Chondrocyte (in vitro differentiated cells): ENCODE data around the gene UBAP2L. TPM values are rescaled to one million over a fixed set of nuclear protein-coding genes. Genes with fewer than 3 reads are reported as not detected.

ENCODE experiments used
- DNase-seq: peaks from one replicate; pipeline ENCODE4 v3.0.0; 2021; ENCODE audit warnings: mixed read lengths, low spot score
- H3K27ac Mint-ChIP-seq: one replicate; pipeline ENCODE4 v1.8.0; 2021; ENCODE audit warnings: mild to moderate bottlenecking, moderate library complexity, mixed read lengths; ENCODE audit not compliant: unreplicated experiment
- H3K27me3 Mint-ChIP-seq: 2 replicates; pipeline ENCODE4 v1.8.0; 2021; ENCODE audit warnings: low read depth, mixed read lengths
- H3K36me3 Mint-ChIP-seq: 2 replicates; pipeline ENCODE4 v1.8.0; 2021; ENCODE audit warnings: low read depth, mixed read lengths
- H3K4me1 Mint-ChIP-seq: 2 replicates; pipeline ENCODE4 v1.8.0; 2021; ENCODE audit warnings: low read depth, mild to moderate bottlenecking, mixed read lengths
- H3K4me3 Mint-ChIP-seq: one replicate; pipeline ENCODE4 v1.8.0; 2021; ENCODE audit warnings: mild to moderate bottlenecking, moderate library complexity, mixed read lengths; ENCODE audit not compliant: unreplicated experiment
- H3K9me3 Mint-ChIP-seq: 2 replicates; pipeline ENCODE4 v1.8.0; 2021; ENCODE audit warnings: low read depth, mixed read lengths
- total RNA-seq: library from RNA; stranded (reverse); gene quantifications from 3 replicates; pipeline ENCODE4 v1.2.1, GENCODE V29; 2021
- TF ChIP-seq, protein P1 (sequence below): fragments of 200-600 bp; sonication (generic); IDR thresholded peaks from 2 replicates; pipeline ENCODE4 v1.5.0; 2021; ENCODE audit warnings: antibody characterized with exemption, mild to moderate bottlenecking, moderate library complexity

The UBAP2L gene
- total RNA-seq, 1 donor from 2014 or later: 186 TPM

- Mint-ChIP-seq H3K27ac (peak overlapping the region; percentile 98), H3K9me3 (no peaks in the 10 kb centered on the region), H3K36me3 (peaks cover 2% of the 10 kb centered on the region), H3K4me1 (peaks cover 51% of the 10 kb centered on the region), H3K4me3 (peak overlapping the region; percentile 100), H3K27me3 (no peaks in the 10 kb centered on the region)
- DNase-seq: no peak
- TF ChIP-seq, protein P1, sequence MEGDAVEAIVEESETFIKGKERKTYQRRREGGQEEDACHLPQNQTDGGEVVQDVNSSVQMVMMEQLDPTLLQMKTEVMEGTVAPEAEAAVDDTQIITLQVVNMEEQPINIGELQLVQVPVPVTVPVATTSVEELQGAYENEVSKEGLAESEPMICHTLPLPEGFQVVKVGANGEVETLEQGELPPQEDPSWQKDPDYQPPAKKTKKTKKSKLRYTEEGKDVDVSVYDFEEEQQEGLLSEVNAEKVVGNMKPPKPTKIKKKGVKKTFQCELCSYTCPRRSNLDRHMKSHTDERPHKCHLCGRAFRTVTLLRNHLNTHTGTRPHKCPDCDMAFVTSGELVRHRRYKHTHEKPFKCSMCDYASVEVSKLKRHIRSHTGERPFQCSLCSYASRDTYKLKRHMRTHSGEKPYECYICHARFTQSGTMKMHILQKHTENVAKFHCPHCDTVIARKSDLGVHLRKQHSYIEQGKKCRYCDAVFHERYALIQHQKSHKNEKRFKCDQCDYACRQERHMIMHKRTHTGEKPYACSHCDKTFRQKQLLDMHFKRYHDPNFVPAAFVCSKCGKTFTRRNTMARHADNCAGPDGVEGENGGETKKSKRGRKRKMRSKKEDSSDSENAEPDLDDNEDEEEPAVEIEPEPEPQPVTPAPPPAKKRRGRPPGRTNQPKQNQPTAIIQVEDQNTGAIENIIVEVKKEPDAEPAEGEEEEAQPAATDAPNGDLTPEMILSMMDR: peak; percentile 10
Observed at GRCh38 chr1:154182344-154183045, 38.3 kb upstream of the UBAP2L start.

DNA sequence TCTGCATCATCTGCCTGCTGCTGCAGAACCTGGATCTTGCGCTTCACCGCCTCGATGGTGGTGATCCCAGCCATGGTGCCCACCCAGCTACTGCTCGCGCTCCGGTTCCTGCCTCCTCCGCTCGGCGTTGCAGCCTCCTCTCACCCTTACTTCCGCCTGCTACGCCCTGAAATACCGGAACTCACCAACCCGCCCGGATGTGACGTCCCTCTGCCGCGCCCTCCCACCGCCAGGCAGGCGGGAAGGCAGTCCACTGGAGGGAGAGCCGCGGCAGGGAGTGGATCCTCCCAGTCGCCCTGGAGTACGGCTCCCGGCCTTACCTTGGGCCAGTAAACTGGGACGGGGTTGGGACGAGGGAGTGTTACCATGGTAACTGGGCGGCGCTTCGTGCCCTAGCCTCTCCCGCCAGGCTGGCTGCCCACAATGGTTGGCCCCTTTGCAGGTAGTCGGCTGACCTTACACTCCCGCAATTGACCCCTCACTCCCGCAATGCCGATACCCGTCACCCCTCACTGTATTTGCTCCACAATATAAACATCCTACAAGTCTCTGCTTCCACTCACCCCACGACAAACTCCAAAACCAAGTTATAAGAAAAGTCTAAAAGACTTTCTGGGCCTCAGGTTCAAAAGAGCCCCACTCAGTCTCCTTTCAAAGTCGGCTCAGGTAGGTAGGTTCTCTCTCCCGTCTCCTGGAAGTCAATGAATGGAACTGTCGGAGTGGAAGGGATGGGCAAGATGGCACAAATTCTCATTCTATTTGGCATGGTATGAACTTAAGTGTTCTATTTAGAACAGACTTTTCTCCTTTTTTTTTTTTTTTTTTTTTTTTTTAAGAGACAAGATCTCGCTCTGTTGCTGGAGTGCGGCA lies 37.5 kb upstream of the UBAP2L start:
- H3K4me1 Mint-ChIP-seq: peaks cover 43% of the 10 kb centered on the region
- peak overlapping the region; percentile 98 for H3K27ac Mint-ChIP-seq

DNA sequence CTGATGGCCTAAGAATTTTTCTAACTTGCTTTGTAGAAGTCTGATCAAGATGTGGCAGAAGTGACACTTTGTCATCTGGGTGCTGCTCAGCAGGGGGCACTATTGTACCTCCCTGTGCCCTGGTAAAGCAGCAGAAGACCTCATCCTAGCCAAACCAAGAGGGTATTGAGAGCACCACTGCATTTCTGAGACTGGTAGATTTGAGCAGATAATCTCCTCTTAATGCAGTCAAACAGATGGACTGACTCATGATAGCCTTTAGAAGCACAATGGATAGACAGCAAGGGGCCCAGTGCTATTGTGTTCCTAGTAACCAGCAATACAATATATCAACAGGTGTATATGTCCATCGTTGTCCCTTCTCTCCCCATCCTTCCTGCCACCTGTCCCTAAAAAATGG lies 34.6 kb upstream of the UBAP2L start:
- TF ChIP-seq, protein P1: peak; percentile 58
- no peak for DNase-seq
- no peaks in the 10 kb centered on the region for H3K9me3 Mint-ChIP-seq
- peaks cover 2% of the 10 kb centered on the region for H3K36me3 Mint-ChIP-seq
- H3K4me3 Mint-ChIP-seq: no peak overlapping the region
- peaks cover 26% of the 10 kb centered on the region for H3K4me1 Mint-ChIP-seq
- no peak overlapping the region for H3K27ac Mint-ChIP-seq
- H3K27me3 Mint-ChIP-seq: peaks cover 1% of the 10 kb centered on the region

More for the DNA sequence above, 37.5 kb upstream of the UBAP2L start:
- peak; percentile 98 for DNase-seq
- peaks cover 2% of the 10 kb centered on the region for H3K36me3 Mint-ChIP-seq
- peak overlapping the region; percentile 100 for H3K4me3 Mint-ChIP-seq
- H3K9me3 Mint-ChIP-seq: no peaks in the 10 kb centered on the region
- H3K27me3 Mint-ChIP-seq: no peaks in the 10 kb centered on the region
- TF ChIP-seq, protein P1: no peak

DNA sequence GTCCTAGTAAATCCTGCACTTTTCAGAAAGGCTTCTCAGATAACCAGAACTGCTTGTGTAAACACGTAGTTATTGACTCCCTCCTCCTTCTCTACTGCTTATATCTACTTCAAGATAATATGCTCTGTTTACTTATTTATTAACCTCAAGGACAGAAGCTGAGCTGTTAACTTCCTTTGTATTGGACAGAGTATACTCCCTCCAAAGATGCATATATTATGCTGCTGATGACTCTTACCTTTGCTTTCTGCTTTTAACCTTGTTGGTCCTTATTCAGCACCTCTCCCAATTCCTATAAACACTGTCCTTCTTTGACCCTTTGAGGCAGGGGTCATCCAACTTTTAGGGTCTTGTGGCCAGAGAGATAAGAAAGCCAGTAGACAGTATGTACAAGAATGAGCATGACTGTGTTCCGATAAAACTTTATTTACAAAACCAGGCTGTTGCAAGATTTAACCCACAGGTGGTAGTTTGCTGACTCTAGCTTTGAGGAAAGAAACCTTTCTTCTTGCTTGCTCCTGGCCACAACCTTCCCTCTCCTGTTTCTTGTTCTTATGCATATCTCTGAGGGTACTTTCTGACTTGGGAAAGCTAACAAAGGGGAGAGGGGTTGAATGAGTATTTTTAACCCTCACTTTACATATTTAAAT lies 33.8 kb upstream of the UBAP2L start:
- Mint-ChIP-seq H3K27ac (no peak overlapping the region), H3K9me3 (no peaks in the 10 kb centered on the region), H3K27me3 (peaks cover 7% of the 10 kb centered on the region), H3K4me1 (peaks cover 19% of the 10 kb centered on the region), H3K4me3 (no peak overlapping the region), H3K36me3 (peaks cover 2% of the 10 kb centered on the region)
- TF ChIP-seq, protein P1: no peak
- DNase-seq: no peak

- no peak overlapping the region for H3K4me3 Mint-ChIP-seq
- DNase-seq: no peak
- TF ChIP-seq, protein P1: no peak
- H3K4me1 Mint-ChIP-seq: peaks cover 11% of the 10 kb centered on the region
- H3K27ac Mint-ChIP-seq: no peak overlapping the region
- H3K36me3 Mint-ChIP-seq: no peaks in the 10 kb centered on the region
- peaks cover 34% of the 10 kb centered on the region for H3K27me3 Mint-ChIP-seq
- no peaks in the 10 kb centered on the region for H3K9me3 Mint-ChIP-seq
Observed at GRCh38 chr1:154190550-154190949, 30.2 kb upstream of the UBAP2L start.
